Naive thymus-derived CD4-positive, alpha-beta T cell (primary cell): ENCODE results near the gene PTPRN2. TPM values are rescaled to one million over a fixed set of nuclear protein-coding genes. Genes with fewer than 3 reads are reported as not detected.

Experiments
- ATAC-seq: fragments of 150-1000 bp; cut with Tn5 transposase; 2 replicates; pipeline ENCODE4 v1.10.0; 2021; ENCODE audit warnings: mild to moderate bottlenecking, moderate library complexity
- CTCF ChIA-PET: fragments of 350-600 bp; sonication (Branson Sonifier 250); formaldehyde crosslinking; loops from one replicate; lab custom pipeline; 2021; ENCODE audit warnings: antibody characterized with exemption; lab: Charles Lee
- POLR2A ChIA-PET: fragments of 350-600 bp; sonication (Branson Sonifier 250); formaldehyde crosslinking; loops from one replicate; lab custom pipeline; 2021; ENCODE audit warnings: antibody characterized with exemption, inconsistent platforms; lab: Charles Lee
- DNase-seq, 9 donors: peaks; one replicate each; pipeline versions ENCODE4 v3.0.0 to v3.0.0-alpha.2; 2020 to 2022; ENCODE audit warnings: mixed read lengths in 1 of 9
- H3K27ac ChIP-seq: one replicate; pipeline ENCODE4 v1.7.0; 2013; ENCODE audit warnings: mild to moderate bottlenecking, low read depth, low read length, moderate library complexity
- H3K27me3 ChIP-seq, 2 donors: one replicate each; pipeline ENCODE4 v1.7.0; 2013; ENCODE audit warnings: low read length in 2 of 2, mild to moderate bottlenecking in 2 of 2, moderate library complexity in 2 of 2; ENCODE audit not compliant: control insufficient read depth in 2 of 2, insufficient read depth in 2 of 2
- H3K36me3 ChIP-seq, 3 experiments: 1 replicate in 2 of 3; 2 replicates in 1 of 3; pipeline ENCODE4 v1.7.0; 2013; ENCODE audit warnings: low read length in 3 of 3, mild to moderate bottlenecking in 3 of 3, moderate library complexity in 1 of 3; ENCODE audit not compliant: insufficient read depth in 3 of 3, control insufficient read depth in 2 of 3
- H3K4me1 ChIP-seq, 2 donors: one replicate each; pipeline ENCODE4 v1.7.0; 2013; ENCODE audit warnings: low read length in 2 of 2, mild to moderate bottlenecking in 2 of 2, moderate library complexity in 1 of 2; ENCODE audit not compliant: control insufficient read depth in 2 of 2, insufficient read depth in 2 of 2
- H3K4me3 ChIP-seq: 2 replicates; pipeline ENCODE4 v1.7.0; 2013; ENCODE audit warnings: mild to moderate bottlenecking, low read length
- H3K9me3 ChIP-seq, 3 experiments: 1 replicate in 2 of 3; 2 replicates in 1 of 3; pipeline ENCODE4 v1.7.0; 2013; ENCODE audit warnings: low read length in 3 of 3; ENCODE audit not compliant: control insufficient read depth in 2 of 3
- H3K27ac Mint-ChIP-seq, 9 donors: one replicate each; pipeline ENCODE4 v1.8.0; 2020 to 2022; ENCODE audit warnings: mixed read lengths in 9 of 9, mild to moderate bottlenecking in 8 of 9, moderate library complexity in 5 of 9, inconsistent platforms in 2 of 9
- H3K27me3 Mint-ChIP-seq, 5 donors: one replicate each; pipeline ENCODE4 v1.8.0; 2021 to 2022; ENCODE audit warnings: mixed read lengths in 5 of 5, mild to moderate bottlenecking in 1 of 5
- H3K36me3 Mint-ChIP-seq, 5 donors: one replicate each; pipeline ENCODE4 v1.8.0; 2020 to 2022; ENCODE audit warnings: mixed read lengths in 5 of 5, mild to moderate bottlenecking in 3 of 5, inconsistent platforms in 1 of 5
- H3K4me1 Mint-ChIP-seq, 7 donors: one replicate each; pipeline ENCODE4 v1.8.0; 2020 to 2022; ENCODE audit warnings: mixed read lengths in 7 of 7, mild to moderate bottlenecking in 3 of 7, inconsistent platforms in 1 of 7
- H3K4me3 Mint-ChIP-seq, 10 donors: one replicate each; pipeline ENCODE4 v1.8.0; 2020 to 2022; ENCODE audit warnings: mild to moderate bottlenecking in 10 of 10, mixed read lengths in 10 of 10, moderate library complexity in 6 of 10, inconsistent platforms in 2 of 10
- H3K9me3 Mint-ChIP-seq, 11 donors: one replicate each; pipeline ENCODE4 v1.8.0; 2020 to 2022; ENCODE audit warnings: mixed read lengths in 11 of 11, mild to moderate bottlenecking in 4 of 11, inconsistent platforms in 1 of 11, moderate library complexity in 1 of 11
- intact Hi-C, 2 donors: fragments of 100-400 bp; cut with micrococcal nuclease; formaldehyde crosslinking; loops; one replicate each; pipeline ENCODE4 v1.15.1; 2023
- polyA plus RNA-seq, 2 donors: library from polyadenylated mRNA; unstranded; fragments of 300-500 nt; fragmentation: Illumina TruSeq; gene quantifications; one replicate each; pipeline ENCODE4 v1.2.3, GENCODE V29; 2021
- total RNA-seq, 6 experiments: library from RNA in 5 of 6; stranded (reverse) in 5 of 6; gene quantifications; 1 replicate in 5 of 6; 2 replicates in 1 of 6; pipeline ENCODE4 v1.2.3 and lab custom pipeline; 2021 to 2026

Gene PTPRN2
- total and polyA plus RNA-seq, 7 experiments from 2014 or later, result 0.58 to 2.3 (median 1.4) TPM

GRCh38 chr7:158097453-158098124, 490.0 kb downstream of the PTPRN2 start:
- Mint-ChIP-seq H3K4me3 (no peak overlapping the region), H3K9me3 (peaks cover 0 to 12% (median 0%) of the 10 kb centered on the region in 11 donors), H3K27ac (no peak overlapping the region), H3K36me3 (no peaks in the 10 kb centered on the region), H3K27me3 (peaks cover 0 to 39% (median 23%) of the 10 kb centered on the region in 5 donors), H3K4me1 (no peaks in the 10 kb centered on the region)
- intact Hi-C loops, result no loop called here
- DNase-seq (no peak), ATAC-seq (no peak)
- no peaks in the 10 kb centered on the region for H3K36me3 ChIP-seq
- no peak overlapping the region for H3K4me3 ChIP-seq
- no peaks in the 10 kb centered on the region for H3K4me1 ChIP-seq
- H3K27me3 ChIP-seq, result no peaks in the 10 kb centered on the region
- H3K9me3 ChIP-seq, result no peaks in the 10 kb centered on the region
- ChIA-PET CTCF (no interaction called here), POLR2A (no interaction called here)
- no peak overlapping the region for H3K27ac ChIP-seq

GRCh38 chr7:158097106-158097452, 490.5 kb downstream of the PTPRN2 start:
- peaks cover 0 to 12% (median 0%) of the 10 kb centered on the region in 11 donors for H3K9me3 Mint-ChIP-seq
- peaks cover 0 to 34% (median 21%) of the 10 kb centered on the region in 5 donors for H3K27me3 Mint-ChIP-seq

GRCh38 chr7:158096582-158096981, 491.0 kb downstream of the PTPRN2 start:
- no peaks in the 10 kb centered on the region for H3K9me3 ChIP-seq
- DNase-seq, result no peak
- no peak overlapping the region for H3K4me3 ChIP-seq
- no peaks in the 10 kb centered on the region for H3K4me1 ChIP-seq
- CTCF ChIA-PET, result no interaction called here
- no peaks in the 10 kb centered on the region for H3K36me3 Mint-ChIP-seq
- H3K27ac Mint-ChIP-seq, result no peak overlapping the region
- no peak for ATAC-seq
- H3K36me3 ChIP-seq, result no peaks in the 10 kb centered on the region
- intact Hi-C loops, result no loop called here
- POLR2A ChIA-PET, result no interaction called here
- H3K4me3 Mint-ChIP-seq, result no peak overlapping the region
- H3K4me1 Mint-ChIP-seq, result no peaks in the 10 kb centered on the region
- no peaks in the 10 kb centered on the region for H3K27me3 ChIP-seq
- no peak overlapping the region for H3K27ac ChIP-seq
- peaks cover 0 to 31% (median 20%) of the 10 kb centered on the region in 5 donors for H3K27me3 Mint-ChIP-seq
- H3K9me3 Mint-ChIP-seq, result peaks cover 0 to 10% (median 0%) of the 10 kb centered on the region in 11 donors

More at GRCh38 chr7:158097106-158097452, 490.5 kb downstream of the PTPRN2 start:
- no peaks in the 10 kb centered on the region for H3K4me1 ChIP-seq
- DNase-seq, result no peak
- no peak overlapping the region for H3K27ac ChIP-seq
- H3K36me3 ChIP-seq, result no peaks in the 10 kb centered on the region
- ChIA-PET CTCF (no interaction called here), POLR2A (no interaction called here)
- ATAC-seq, result no peak
- no peaks in the 10 kb centered on the region for H3K36me3 Mint-ChIP-seq
- H3K9me3 ChIP-seq, result no peaks in the 10 kb centered on the region
- no peak overlapping the region for H3K27ac Mint-ChIP-seq
- no peaks in the 10 kb centered on the region for H3K4me1 Mint-ChIP-seq
- H3K4me3 ChIP-seq, result no peak overlapping the region
- no peaks in the 10 kb centered on the region for H3K27me3 ChIP-seq
- intact Hi-C loops, result no loop called here
- H3K4me3 Mint-ChIP-seq, result no peak overlapping the region

- Mint-ChIP-seq H3K36me3 (no peaks in the 10 kb centered on the region), H3K4me3 (no peak overlapping the region), H3K4me1 (no peaks in the 10 kb centered on the region), H3K9me3 (peaks cover 0 to 9% (median 4%) of the 10 kb centered on the region in 11 donors), H3K27me3 (peaks cover 0 to 13% (median 5%) of the 10 kb centered on the region in 5 donors), H3K27ac (no peak overlapping the region)
- Histone ChIP-seq H3K9me3 (no peaks in the 10 kb centered on the region), H3K27me3 (no peaks in the 10 kb centered on the region), H3K4me3 (no peak overlapping the region), H3K27ac (no peak overlapping the region), H3K4me1 (no peaks in the 10 kb centered on the region), H3K36me3 (no peaks in the 10 kb centered on the region)
- DNase-seq (no peak), ATAC-seq (no peak)
- POLR2A ChIA-PET, result no interaction called here
- CTCF ChIA-PET, result no interaction called here
- intact Hi-C loops, result no loop called here
Observed at GRCh38 chr7:158094671-158095226, 492.9 kb downstream of the PTPRN2 start.

- no peak overlapping the region for H3K4me3 ChIP-seq
- ATAC-seq, result no peak
- peaks cover 0 to 13% (median 4%) of the 10 kb centered on the region in 5 donors for H3K27me3 Mint-ChIP-seq
- POLR2A ChIA-PET, result no interaction called here
- H3K4me3 Mint-ChIP-seq, result no peak overlapping the region
- no peaks in the 10 kb centered on the region for H3K27me3 ChIP-seq
- CTCF ChIA-PET, result no interaction called here
- H3K27ac Mint-ChIP-seq, result no peak overlapping the region
- no peaks in the 10 kb centered on the region for H3K36me3 ChIP-seq
- intact Hi-C loops, result no loop called here
- no peak overlapping the region for H3K27ac ChIP-seq
- no peaks in the 10 kb centered on the region for H3K36me3 Mint-ChIP-seq
- no peak for DNase-seq
- peaks cover 0 to 12% (median 6%) of the 10 kb centered on the region in 11 donors for H3K9me3 Mint-ChIP-seq
- no peaks in the 10 kb centered on the region for H3K4me1 Mint-ChIP-seq
- no peaks in the 10 kb centered on the region for H3K4me1 ChIP-seq
- no peaks in the 10 kb centered on the region for H3K9me3 ChIP-seq
Observed at GRCh38 chr7:158094046-158094445, 493.6 kb downstream of the PTPRN2 start.

- POLR2A ChIA-PET, result no interaction called here
- Histone ChIP-seq H3K36me3 (no peaks in the 10 kb centered on the region), H3K27ac (no peak overlapping the region), H3K4me3 (no peak overlapping the region), H3K4me1 (no peaks in the 10 kb centered on the region), H3K9me3 (no peaks in the 10 kb centered on the region), H3K27me3 (no peaks in the 10 kb centered on the region)
- Mint-ChIP-seq H3K36me3 (no peaks in the 10 kb centered on the region), H3K27ac (peak overlapping the region in 1 of 9 donors; percentile 49), H3K27me3 (peaks cover 0 to 13% (median 4%) of the 10 kb centered on the region in 5 donors), H3K4me3 (no peak overlapping the region), H3K9me3 (peaks cover 0 to 12% (median 6%) of the 10 kb centered on the region in 11 donors), H3K4me1 (no peaks in the 10 kb centered on the region)
- intact Hi-C loops, result no loop called here
- ATAC-seq (no peak), DNase-seq (no peak)
- CTCF ChIA-PET, result no interaction called here
Observed at GRCh38 chr7:158093156-158093796, 494.3 kb downstream of the PTPRN2 start.
